ENCODE data around the gene CMTM4. TPM values are rescaled to one million over a fixed set of nuclear protein-coding genes. Genes with fewer than 3 reads are reported as not detected.

The CMTM4 gene
- total and polyA plus RNA-seq, 2 of the 4 experiments (the other 2 are of a cell fraction), result 9.0 to 14.5 TPM

DNA sequence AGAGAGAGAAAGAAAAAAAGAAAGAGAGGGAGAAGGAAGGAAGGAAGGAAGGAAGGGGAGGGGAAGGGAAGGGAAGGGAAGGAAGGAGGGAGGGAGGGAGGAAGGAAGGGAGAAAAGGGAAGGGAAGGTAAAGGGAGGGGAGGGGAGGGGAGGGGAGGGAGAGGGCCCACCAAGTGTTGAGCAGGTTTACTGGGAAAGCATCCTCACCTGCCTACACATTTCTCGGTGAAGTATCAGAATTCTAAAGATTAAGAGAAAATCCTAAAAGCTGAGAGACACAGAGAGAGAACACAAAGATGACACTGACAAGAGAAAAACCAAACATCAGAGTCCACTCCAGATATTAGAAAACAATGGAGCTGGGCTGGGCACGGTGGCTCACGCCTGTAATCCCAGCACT, 104.3 kb downstream of the CMTM4 start:
- TF ChIP-seq USF2 (IDR thresholded peaks at IDR 0.05; ENCODE audit: low read depth, low read length), result no peak
- TF ChIP-seq MAZ (IDR thresholded peaks at IDR 0.05; ENCODE audit: borderline replicate concordance, low read depth, low read length), result no peak
- no peak for TF ChIP-seq CTCF (conservative IDR thresholded peaks at IDR 0.05; ENCODE audit: low read depth, low read length)
- TF ChIP-seq MAFK (IDR thresholded peaks at IDR 0.05; ENCODE audit: low read depth, low read length), result no peak
- TF ChIP-seq RCOR1 (IDR thresholded peaks at IDR 0.05; ENCODE audit: insufficient replicate concordance, low read length), result no peak
- TF ChIP-seq BHLHE40 (IDR thresholded peaks at IDR 0.05; ENCODE audit: low read depth, low read length), result no peak
- TF ChIP-seq MXI1 (IDR thresholded peaks at IDR 0.05; ENCODE audit: borderline replicate concordance, low read depth, low read length), result no peak
- TF ChIP-seq, protein P1, sequence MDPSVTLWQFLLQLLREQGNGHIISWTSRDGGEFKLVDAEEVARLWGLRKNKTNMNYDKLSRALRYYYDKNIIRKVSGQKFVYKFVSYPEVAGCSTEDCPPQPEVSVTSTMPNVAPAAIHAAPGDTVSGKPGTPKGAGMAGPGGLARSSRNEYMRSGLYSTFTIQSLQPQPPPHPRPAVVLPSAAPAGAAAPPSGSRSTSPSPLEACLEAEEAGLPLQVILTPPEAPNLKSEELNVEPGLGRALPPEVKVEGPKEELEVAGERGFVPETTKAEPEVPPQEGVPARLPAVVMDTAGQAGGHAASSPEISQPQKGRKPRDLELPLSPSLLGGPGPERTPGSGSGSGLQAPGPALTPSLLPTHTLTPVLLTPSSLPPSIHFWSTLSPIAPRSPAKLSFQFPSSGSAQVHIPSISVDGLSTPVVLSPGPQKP (IDR thresholded peaks at IDR 0.05; ENCODE audit: borderline replicate concordance, low read depth, low read length), result no peak
- TF ChIP-seq RAD21 (IDR thresholded peaks at IDR 0.05; ENCODE audit: low read length), result no peak
- no peak for TF ChIP-seq POLR2A (IDR thresholded peaks at IDR 0.05; ENCODE audit: low read depth, low read length)

More for the DNA sequence above, 104.3 kb downstream of the CMTM4 start:
- Histone ChIP-seq H2BK5ac (ENCODE audit: low read depth, low read length, poor library complexity, severe bottlenecking) (no peak overlapping the region), H3K27me3 (ENCODE audit: control insufficient read depth, insufficient read depth, low read length) (peaks cover 36% of the 10 kb centered on the region), H2BK20ac (ENCODE audit: low read depth, low read length) (no peak overlapping the region), H3K4me1 (ENCODE audit: control insufficient read depth, insufficient read depth, low read length) (no peaks in the 10 kb centered on the region), H3K9me3 (ENCODE audit: control insufficient read depth, insufficient read depth, low read length) (peaks cover 8% of the 10 kb centered on the region), H4K5ac (ENCODE audit: low read depth, low read length) (no peak overlapping the region), H3K9ac (ENCODE audit: low read depth, low read length) (no peak overlapping the region), H3K18ac (ENCODE audit: low read depth, low read length) (no peak overlapping the region), H3K4ac (ENCODE audit: low read depth, low read length) (no peak overlapping the region), H3K4me2 (ENCODE audit: low read depth, low read length) (no peak overlapping the region), H3K9me1 (ENCODE audit: insufficient read depth, low read length) (no peaks in the 10 kb centered on the region), H4K8ac (ENCODE audit: low read depth in 2 of 2, low read length in 2 of 2) (no peak overlapping the region), H2AK9ac (replicated peaks; ENCODE audit: low read depth, low read length, poor library complexity) (no peak overlapping the region), H3K36me3 (ENCODE audit: control insufficient read depth, insufficient read depth, low read length) (no peaks in the 10 kb centered on the region), H3K14ac (replicated peaks; ENCODE audit: low read depth, low read length) (no peak overlapping the region), H3K56ac (ENCODE audit: extremely low read depth, insufficient read depth, low read length) (no peak overlapping the region), H3K79me1 (ENCODE audit: low read depth in 1 of 2, low read length in 2 of 2) (no peaks in the 10 kb centered on the region), H3K27ac (ENCODE audit: insufficient read depth, low read length) (no peak overlapping the region), H4K20me1 (ENCODE audit: insufficient read depth, low read length) (no peaks in the 10 kb centered on the region), H3K4me3 (ENCODE audit: insufficient read depth, low read depth, low read length) (no peak overlapping the region), H2AFZ (replicated peaks; ENCODE audit: low read length, poor library complexity) (no peak overlapping the region), H2BK120ac (ENCODE audit: low read depth, low read length) (no peak overlapping the region), H4K91ac (ENCODE audit: insufficient read depth, low read depth, low read length) (no peak overlapping the region), H2BK15ac (ENCODE audit: low read depth, low read length) (no peak overlapping the region), H3K23ac (ENCODE audit: low read depth, low read length) (no peak overlapping the region), H2AK5ac (ENCODE audit: low read depth, low read length) (no peak overlapping the region)
- no CpG with 5 or more reads among the region's 3 CpGs for WGBS, 2 experiments (ENCODE audit: extremely low coverage in 2 of 2, insufficient read length in 1 of 2)
- POLR2A ChIA-PET (ENCODE audit: unreplicated experiment), result no interaction called here
- DNase-seq (no peak), ATAC-seq (ENCODE audit: low read depth) (no peak)
- dilution Hi-C loops (cut with HindIII; ENCODE audit: low sequenced_read_pairs, unreplicated experiment), result no loop called here
- intact Hi-C loops (cut with micrococcal nuclease), result no loop called here
- in situ Hi-C loops (cut with MboI; ENCODE audit: low sequenced_read_pairs), result no loop called here
- CTCF ChIA-PET, result no interaction called here
- no TSS peak for BruUV-seq (replicated peaks)

All from IMR-90 (cell line).